Right cardiac atrium (tissue), 5 donors: ENCODE data around the gene DRC7. TPM values are rescaled to one million over a fixed set of nuclear protein-coding genes. Genes with fewer than 3 reads are reported as not detected.

Experiments
- ATAC-seq, 2 donors: fragments of 200-7000 bp; cut with Tn5 transposase; one replicate each; pipeline versions ENCODE4 v1.8.0 to v1.9.1; 2020; ENCODE audit warnings: moderate library complexity in 2 of 2, mild to moderate bottlenecking in 1 of 2
- DNase-seq, 3 donors: peaks; one replicate each; pipeline ENCODE4 v3.0.0-alpha.2; 2020
- H3K27ac ChIP-seq: one replicate; pipeline ENCODE4 v1.5.1; 2013; ENCODE audit warnings: mild to moderate bottlenecking, low read length, control low read depth, moderate library complexity
- H3K27me3 ChIP-seq: one replicate; pipeline ENCODE4 v1.6.1; 2013; ENCODE audit not compliant: control insufficient read depth, insufficient read depth
- H3K4me1 ChIP-seq: one replicate; pipeline ENCODE4 v1.6.1; 2013; ENCODE audit warnings: low read length; ENCODE audit not compliant: control insufficient read depth, insufficient read depth
- H3K4me3 ChIP-seq: one replicate; pipeline ENCODE4 v1.5.1; 2013; ENCODE audit warnings: low read length, control low read depth
- H3K9me3 ChIP-seq: one replicate; pipeline ENCODE4 v1.6.1; 2013; ENCODE audit warnings: low read length; ENCODE audit not compliant: control insufficient read depth
- WGBS: extraction: QIAGEN DNeasy Blood & Tissue Kit; methylation state at CpG from one replicate; pipeline ENCODE4 v1.1.7; 2013; 5-methylcytosine and 5-hydroxymethylcytosine counted together
- intact Hi-C, 4 donors: fragments of 100-400 bp; cut with DNase I; formaldehyde crosslinking; loops; one replicate each; pipeline versions ENCODE4 v1.11.0 to v1.14.0; 2022 to 2023
- polyA plus RNA-seq: library from polyadenylated mRNA; stranded (reverse); fragments of 200-250 nt; gene quantifications from one replicate; pipeline ENCODE4 v1.2.3, GENCODE V29; 2013
- total RNA-seq, 4 donors: library from RNA; stranded (reverse); fragmentation: NEBNext Ultra II Directional; extraction: Animal tissue kit (Norgen Biotek cat#: 25700); gene quantifications; one replicate each; pipeline ENCODE4 v1.2.1, GENCODE V29; 2021
- donor health status: healthy with polysubstance abuse.
- donor health status: DM: no; HTN: yes; CAD: no.
- donor health status: DM: no; HTN: no; CAD: no.
- donor health status: DM: no; HTN: yes; CAD: no; lungs with severe emphysema.
- donor health status: DM: yes; HTN: yes; CAD: no.

DRC7 gene
- total and polyA plus RNA-seq, 5 donors: not detected

DNA sequence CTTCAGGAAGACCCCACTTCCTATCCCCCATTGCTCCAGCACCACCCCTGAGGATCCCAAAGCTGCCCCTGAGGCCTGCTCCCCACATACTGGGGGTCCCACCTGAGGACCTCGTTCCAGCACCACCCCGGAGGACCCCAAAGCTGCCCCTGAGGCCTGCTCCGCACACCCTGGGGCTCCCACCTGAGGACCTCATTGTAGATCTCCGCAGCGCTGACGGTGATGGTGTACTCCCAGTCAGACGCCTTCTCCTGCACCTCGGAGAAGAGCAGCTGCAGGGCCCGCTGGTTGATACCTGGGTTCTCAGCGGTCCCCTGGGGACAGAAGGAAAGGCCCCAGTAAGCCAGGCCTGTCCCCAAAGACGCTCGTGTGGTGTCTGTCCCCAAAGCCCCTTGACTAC lies 67.4 kb downstream of the DRC7 start:
- Histone ChIP-seq H3K4me1 (peaks cover 2% of the 10 kb centered on the region), H3K9me3 (no peaks in the 10 kb centered on the region), H3K4me3 (no peak overlapping the region), H3K27ac (no peak overlapping the region), H3K27me3 (no peaks in the 10 kb centered on the region)
- peak in 1 of 3 donors; percentile 44 for DNase-seq
- no peak for ATAC-seq
- WGBS: 93% methylated on average over 12 of the region's 12 CpGs
- intact Hi-C loops: no loop called here

DNA sequence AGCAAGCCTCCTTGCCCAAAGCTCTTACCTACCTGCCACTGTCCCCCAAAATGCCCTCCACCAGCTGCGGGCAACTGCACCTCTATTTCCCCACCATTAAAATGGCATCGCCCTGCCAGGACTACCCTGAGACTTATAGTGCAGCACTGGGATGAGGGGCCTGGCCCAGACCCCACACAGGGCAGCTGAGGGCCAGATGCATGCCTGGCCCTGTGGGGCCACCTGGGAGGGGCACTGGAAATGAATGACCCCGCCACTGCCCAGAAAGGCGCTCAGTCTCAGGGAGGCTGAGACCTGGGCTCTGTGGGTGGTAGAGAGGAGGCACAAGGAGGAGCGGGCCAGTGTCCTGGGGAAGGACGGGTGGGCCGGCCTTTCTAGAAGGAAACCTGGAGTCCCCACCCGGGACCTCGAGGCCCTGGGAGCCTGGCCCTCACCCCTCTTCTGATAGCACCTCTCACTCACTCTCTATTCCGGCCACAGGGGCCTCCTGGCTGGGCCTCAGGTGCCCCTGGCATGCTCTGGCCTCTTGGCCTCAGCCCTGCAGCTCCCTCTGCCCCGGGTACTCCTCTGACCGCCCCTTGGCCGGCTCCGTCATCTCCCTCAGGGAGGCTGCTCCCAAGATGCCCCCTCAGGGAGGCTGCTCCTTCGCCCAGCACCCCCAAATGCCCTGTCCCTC lies 67.9 kb downstream of the DRC7 start:
- H3K4me3 ChIP-seq: no peak overlapping the region
- no peak for ATAC-seq
- H3K9me3 ChIP-seq: no peaks in the 10 kb centered on the region
- no peak overlapping the region for H3K27ac ChIP-seq
- H3K4me1 ChIP-seq: peaks cover 2% of the 10 kb centered on the region
- H3K27me3 ChIP-seq: no peaks in the 10 kb centered on the region
- intact Hi-C loops: no loop called here
- peak in 2 of 3 donors; percentile 40 to 47 for DNase-seq
- WGBS: 80% methylated on average over 15 of the region's 15 CpGs

DNA sequence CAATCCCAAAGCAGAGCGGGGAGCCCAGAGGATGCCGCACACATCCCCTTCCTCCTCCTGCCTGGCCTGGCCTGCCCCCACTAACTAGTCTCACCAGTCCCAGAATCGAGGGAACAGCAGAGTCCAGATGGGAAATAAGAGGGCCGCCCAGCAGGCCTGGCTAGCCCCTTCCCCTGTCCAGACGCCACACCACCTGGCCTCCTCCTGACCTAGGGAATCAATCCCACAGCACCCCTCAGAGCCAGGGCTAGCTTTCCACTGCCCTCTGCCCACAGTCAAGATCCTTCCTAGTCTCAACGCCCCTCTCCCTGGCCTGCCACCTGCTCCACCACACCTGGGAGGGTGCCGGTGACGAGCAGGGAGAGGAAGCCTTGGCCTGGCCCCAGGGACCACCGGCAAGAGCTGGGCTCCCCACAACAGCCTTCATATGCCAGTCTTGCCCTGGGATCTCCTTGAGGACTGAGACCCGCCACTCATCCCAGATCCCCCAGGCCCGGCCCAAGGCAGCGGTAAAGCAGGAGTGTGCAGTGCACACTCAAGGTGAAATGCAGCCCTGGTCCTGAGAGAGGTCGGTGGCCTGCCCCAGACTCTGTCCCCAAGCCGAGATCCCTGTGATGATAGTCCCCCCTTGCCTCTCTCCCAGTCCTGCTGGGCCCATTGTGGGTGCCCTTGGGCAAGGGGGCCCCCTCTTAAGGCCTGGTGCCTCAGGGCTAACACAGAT lies 68.8 kb downstream of the DRC7 start:
- H3K9me3 ChIP-seq: no peaks in the 10 kb centered on the region
- DNase-seq: peak in 1 of 3 donors; percentile 40
- H3K27ac ChIP-seq: no peak overlapping the region
- H3K27me3 ChIP-seq: no peaks in the 10 kb centered on the region
- intact Hi-C loops: no loop called here
- WGBS: 92% methylated on average over 14 of the region's 14 CpGs
- peaks cover 2% of the 10 kb centered on the region for H3K4me1 ChIP-seq
- ATAC-seq: no peak
- no peak overlapping the region for H3K4me3 ChIP-seq

DNA sequence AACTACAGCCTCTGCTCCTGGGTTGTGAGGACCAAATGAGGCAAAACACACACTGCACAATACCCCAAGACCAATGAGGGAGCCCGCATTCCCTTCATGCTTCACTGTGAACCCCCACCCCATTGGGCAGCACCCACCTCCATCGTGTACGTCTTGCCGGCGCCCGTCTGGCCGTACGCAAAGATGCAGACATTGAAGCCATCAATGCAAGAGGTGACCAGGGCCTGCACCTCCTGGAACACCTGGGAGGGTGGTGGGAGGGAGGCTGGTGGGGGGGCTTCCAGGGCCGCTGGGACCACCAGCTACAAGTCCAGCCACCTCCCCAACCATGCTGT lies 69.4 kb downstream of the DRC7 start:
- peaks cover 2% of the 10 kb centered on the region for H3K4me1 ChIP-seq
- DNase-seq: peak in 2 of 3 donors; percentile 37 to 45
- intact Hi-C loops: no loop called here
- WGBS: 97% methylated on average over 9 of the region's 9 CpGs
- H3K4me3 ChIP-seq: no peak overlapping the region
- no peaks in the 10 kb centered on the region for H3K9me3 ChIP-seq
- no peak for ATAC-seq
- H3K27ac ChIP-seq: no peak overlapping the region
- no peaks in the 10 kb centered on the region for H3K27me3 ChIP-seq

DNA sequence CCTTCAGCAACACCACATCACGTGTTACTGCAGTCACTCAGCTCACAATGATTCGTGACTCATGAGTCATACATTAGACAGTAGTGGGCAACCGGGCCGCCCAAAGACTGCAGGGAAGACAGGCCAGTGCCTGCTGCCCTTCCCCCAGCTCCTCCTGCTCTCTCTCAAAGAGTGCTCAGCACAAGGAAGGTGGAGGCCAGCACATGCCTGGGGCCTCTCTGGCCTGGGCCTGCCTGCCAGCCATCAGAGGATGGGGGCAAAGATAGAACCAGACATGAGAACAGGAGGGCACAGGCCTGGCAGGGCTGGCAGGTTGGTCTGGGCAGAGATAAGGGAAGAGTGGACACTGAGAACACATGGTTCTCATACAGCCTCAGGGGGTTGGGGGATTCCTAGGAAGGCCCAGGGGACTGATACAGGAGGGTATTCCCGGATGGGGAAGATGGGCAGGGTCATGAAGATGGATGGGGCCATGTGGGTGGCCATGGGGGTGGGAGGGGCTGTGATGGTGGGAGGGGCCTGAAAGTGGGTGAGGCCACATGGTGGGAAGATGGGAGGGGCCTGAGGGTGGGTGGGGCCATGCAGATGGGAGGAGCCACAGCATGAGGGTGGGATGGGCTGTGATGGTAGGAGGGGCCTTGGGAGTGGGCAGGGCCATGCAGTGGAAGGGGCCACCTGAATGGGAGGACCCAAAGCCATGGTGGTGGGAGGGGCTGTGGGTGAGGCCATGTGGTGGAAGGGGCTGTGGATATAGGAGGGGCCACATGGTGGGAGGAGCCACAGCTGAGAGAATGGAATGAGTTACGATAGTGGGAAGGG lies 69.9 kb downstream of the DRC7 start:
- peaks cover 2% of the 10 kb centered on the region for H3K4me1 ChIP-seq
- WGBS: 76% methylated on average over 6 of the region's 6 CpGs
- DNase-seq (peak; percentile 35 to 60 (median 48)), ATAC-seq (peak; percentile 8 to 59)
- no peak overlapping the region for H3K27ac ChIP-seq
- H3K27me3 ChIP-seq: no peaks in the 10 kb centered on the region
- intact Hi-C loops: no loop called here
- H3K4me3 ChIP-seq: no peak overlapping the region
- H3K9me3 ChIP-seq: no peaks in the 10 kb centered on the region

DNA sequence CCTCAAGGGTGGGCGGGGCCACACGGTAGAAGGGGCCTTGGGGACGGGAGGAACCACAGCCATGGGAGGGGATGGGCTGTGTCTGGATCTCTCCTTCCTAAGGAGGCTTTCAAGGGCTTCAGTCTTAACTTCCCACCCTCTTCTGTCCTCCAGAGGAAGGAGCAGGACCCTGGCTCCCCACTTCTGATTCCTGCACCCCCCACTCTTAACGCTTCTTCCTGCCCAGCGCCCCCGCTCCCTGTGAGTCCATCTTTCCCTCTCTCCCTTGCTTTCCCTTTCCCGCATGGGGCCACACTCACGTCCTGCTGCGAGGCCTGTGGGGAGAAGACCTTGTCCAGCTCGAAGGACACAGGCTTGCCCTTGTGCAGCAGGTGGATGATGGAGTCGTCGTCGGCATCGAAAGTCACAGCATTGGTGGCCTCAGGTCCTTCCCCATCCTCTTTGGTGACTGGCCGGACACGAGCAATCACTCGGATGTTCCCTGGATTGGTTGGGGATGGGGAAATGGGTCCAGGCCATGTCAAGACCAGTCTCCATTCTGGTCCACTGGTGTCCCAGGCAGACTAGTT lies 70.6 kb downstream of the DRC7 start:
- H3K4me3 ChIP-seq: no peak overlapping the region
- WGBS: 95% methylated on average over 17 of the region's 17 CpGs
- H3K27me3 ChIP-seq: no peaks in the 10 kb centered on the region
- no peak for ATAC-seq
- peaks cover 2% of the 10 kb centered on the region for H3K4me1 ChIP-seq
- intact Hi-C loops: no loop called here
- peak in 2 of 3 donors; percentile 30 for DNase-seq
- H3K9me3 ChIP-seq: no peaks in the 10 kb centered on the region
- no peak overlapping the region for H3K27ac ChIP-seq

DNA sequence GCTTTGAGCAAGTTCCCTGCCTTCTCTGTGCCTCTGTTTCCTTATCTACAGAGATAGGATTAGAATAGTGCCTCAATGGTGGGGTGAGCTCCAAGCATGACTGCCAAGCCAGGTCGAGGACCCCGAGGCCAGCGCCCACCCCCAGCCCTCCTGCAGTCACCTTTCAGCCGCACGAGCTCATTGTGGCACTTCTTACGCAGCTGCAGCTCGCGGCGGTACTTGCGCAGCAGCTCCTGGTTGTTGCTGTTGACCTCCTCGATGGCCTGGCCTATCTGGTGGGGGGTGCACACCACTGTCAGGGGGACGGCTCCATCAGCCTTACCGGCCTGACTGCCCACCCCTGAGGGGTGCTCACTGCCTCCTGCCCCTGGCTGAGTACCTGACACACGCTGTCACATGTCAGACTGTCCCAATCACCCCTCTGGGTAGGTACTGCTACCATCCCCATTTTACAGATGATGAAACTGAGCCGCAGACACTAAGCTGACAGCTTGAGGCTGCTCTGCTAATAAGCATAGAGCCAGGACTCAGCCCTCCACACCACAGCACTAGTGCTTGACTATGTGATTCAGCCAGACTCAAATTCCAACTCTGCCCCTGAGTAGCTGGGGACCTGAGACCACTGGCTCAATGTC lies 72.2 kb downstream of the DRC7 start:
- no peak for DNase-seq
- 91% methylated on average over 15 of the region's 15 CpGs for WGBS
- no peak overlapping the region for H3K4me3 ChIP-seq
- intact Hi-C loops: no loop called here
- no peaks in the 10 kb centered on the region for H3K27me3 ChIP-seq
- no peaks in the 10 kb centered on the region for H3K9me3 ChIP-seq
- H3K27ac ChIP-seq: no peak overlapping the region
- ATAC-seq: no peak
- peaks cover 2% of the 10 kb centered on the region for H3K4me1 ChIP-seq

DNA sequence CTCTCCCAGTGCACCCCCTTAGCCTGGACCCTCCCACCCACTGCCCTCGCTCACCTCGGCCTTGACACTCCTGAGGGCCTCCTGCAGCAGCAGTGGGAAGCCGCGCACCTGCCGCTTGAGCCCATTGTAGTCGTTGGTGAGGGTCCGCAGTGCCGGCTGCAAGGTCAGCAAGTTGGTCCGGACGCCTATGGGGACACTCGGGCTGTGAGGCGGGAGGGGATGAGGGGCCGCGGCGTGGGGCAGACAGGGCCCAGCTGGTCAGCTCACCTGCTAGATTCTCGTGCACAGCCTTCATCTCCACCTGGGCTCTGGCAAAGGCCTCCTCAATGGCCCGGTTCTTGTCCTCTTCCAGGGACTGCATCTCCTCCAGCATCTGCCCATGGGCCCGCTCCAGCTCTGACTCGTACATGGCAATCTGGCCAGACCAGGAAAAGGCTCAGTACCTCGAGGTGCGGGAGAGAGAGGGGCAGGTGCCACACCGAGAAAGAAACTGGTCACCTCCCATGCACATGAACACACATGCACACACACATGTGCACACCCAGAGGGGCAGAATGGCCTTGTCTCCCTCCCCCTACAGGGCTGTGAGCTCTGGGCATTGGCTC lies 75.0 kb downstream of the DRC7 start:
- no peak for ATAC-seq
- peak in 1 of 3 donors; percentile 45 for DNase-seq
- Histone ChIP-seq H3K4me3 (no peak overlapping the region), H3K27me3 (no peaks in the 10 kb centered on the region), H3K27ac (no peak overlapping the region), H3K9me3 (no peaks in the 10 kb centered on the region), H3K4me1 (no peaks in the 10 kb centered on the region)
- 95% methylated on average over 22 of the region's 22 CpGs for WGBS
- intact Hi-C loops: no loop called here

DNA sequence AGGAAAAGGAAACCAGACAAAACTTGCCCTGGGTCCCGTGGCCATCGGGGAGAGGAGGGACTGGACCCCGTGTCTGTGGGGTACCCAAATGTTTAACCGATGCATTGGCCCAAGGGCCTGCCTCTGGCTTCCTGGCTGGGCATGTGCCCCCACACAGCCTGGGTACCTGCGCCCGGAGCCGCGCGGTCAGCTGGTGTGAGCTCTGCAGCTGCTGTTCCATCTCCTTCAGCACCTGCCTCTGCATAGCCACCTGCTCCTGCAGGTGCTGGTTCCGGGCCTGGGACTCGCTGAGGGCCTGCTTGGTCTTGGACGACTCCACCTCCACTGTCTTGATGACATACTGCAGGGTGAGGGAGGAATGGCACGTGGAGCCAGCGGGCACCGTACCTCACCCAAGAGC lies 75.8 kb downstream of the DRC7 start:
- ATAC-seq: no peak
- Histone ChIP-seq H3K9me3 (no peaks in the 10 kb centered on the region), H3K27me3 (no peaks in the 10 kb centered on the region), H3K4me1 (no peaks in the 10 kb centered on the region), H3K4me3 (no peak overlapping the region), H3K27ac (no peak overlapping the region)
- DNase-seq: no peak
- intact Hi-C loops: no loop called here
- WGBS: 94% methylated on average over 15 of the region's 15 CpGs

DNA sequence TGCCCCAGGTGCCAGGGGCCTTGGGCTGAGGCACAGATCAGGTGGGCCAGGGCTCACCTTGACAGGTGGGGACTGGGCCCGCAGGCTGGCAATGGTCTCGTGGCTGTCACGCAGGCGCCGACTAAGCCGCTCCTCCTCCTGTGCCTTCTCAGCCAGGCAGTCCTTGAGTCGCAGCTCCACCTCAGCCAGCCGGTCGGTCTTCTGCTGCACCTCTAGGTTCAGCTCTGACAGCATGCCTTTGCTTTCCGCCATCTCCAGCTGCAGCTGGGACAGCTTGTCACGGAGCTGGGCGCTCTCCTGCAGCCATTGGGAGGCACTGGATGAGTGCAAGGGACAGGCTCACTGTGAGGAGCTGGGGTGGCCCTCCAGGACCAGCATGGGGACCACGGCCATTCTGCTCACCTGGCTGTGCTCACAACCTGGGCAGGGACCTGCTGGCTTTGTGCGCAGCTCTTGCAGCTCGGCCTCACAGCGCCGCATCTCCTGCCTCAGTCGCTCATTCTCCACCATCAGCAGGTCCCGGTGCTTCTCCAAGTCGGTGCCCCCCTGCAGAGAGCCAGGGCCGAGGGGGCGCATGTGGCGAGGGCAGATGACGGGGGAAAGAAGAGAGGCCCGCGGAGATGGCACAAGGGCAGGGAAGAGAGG lies 76.7 kb downstream of the DRC7 start:
- no peak for ATAC-seq
- no peaks in the 10 kb centered on the region for H3K9me3 ChIP-seq
- intact Hi-C loops: no loop called here
- no peak overlapping the region for H3K4me3 ChIP-seq
- H3K4me1 ChIP-seq: no peaks in the 10 kb centered on the region
- 95% methylated on average over 26 of the region's 26 CpGs for WGBS
- no peaks in the 10 kb centered on the region for H3K27me3 ChIP-seq
- no peak overlapping the region for H3K27ac ChIP-seq
- DNase-seq: peak in 1 of 3 donors; percentile 49
